IMR-90 (cell line): ENCODE results near the gene WARS2. TPM values are rescaled to one million over a fixed set of nuclear protein-coding genes. Genes with fewer than 3 reads are reported as not detected.

Experiments used
- ATAC-seq: fragments of 200-7000 bp; cut with Tn5 transposase; 2 replicates; pipeline ENCODE4 v1.9.1; 2020; ENCODE audit warnings: low read depth, mild to moderate bottlenecking, moderate library complexity
- BruUV-seq: library from RNA; stranded (reverse); fragments of 400-500 nt; replicated peaks from 2 replicates; lab custom pipeline; 2021; lab: Mats Ljungman, UMichigan
- CTCF ChIA-PET: fragments of 300-600 bp; formaldehyde crosslinking; extraction: SDS; loops from one replicate; lab custom pipeline; 2021; ENCODE audit warnings: antibody characterized with exemption; lab: Yijun Ruan, JAX
- POLR2A ChIA-PET: fragments of 300-600 bp; sonication (Branson Sonifier 250); formaldehyde crosslinking; loops from one replicate; lab custom pipeline; 2022; ENCODE audit warnings: antibody characterized with exemption; ENCODE audit not compliant: unreplicated experiment; lab: Charles Lee
- DNase-seq: peaks from one replicate; pipeline ENCODE4 v3.0.0; 2013
- H2AFZ ChIP-seq: replicated peaks from 2 replicates; pipeline ENCODE3; 2013; ENCODE audit warnings: low read length, mild to moderate bottlenecking; ENCODE audit not compliant: poor library complexity
- H2AK5ac ChIP-seq: 2 replicates; pipeline ENCODE4 v1.6.1; 2013; ENCODE audit warnings: low read depth, low read length, inconsistent platforms
- H2AK9ac ChIP-seq: replicated peaks from 2 replicates; pipeline ENCODE3; 2013; ENCODE audit warnings: mild to moderate bottlenecking, low read depth, low read length, moderate library complexity; ENCODE audit not compliant: poor library complexity
- H2BK120ac ChIP-seq: 2 replicates; pipeline ENCODE4 v1.6.1; 2013; ENCODE audit warnings: low read depth, low read length, inconsistent platforms
- H2BK15ac ChIP-seq: 3 replicates; pipeline ENCODE4 v1.6.1; 2013; ENCODE audit warnings: low read depth, low read length, inconsistent platforms
- H2BK20ac ChIP-seq: 2 replicates; pipeline ENCODE4 v1.6.1; 2013; ENCODE audit warnings: low read depth, mild to moderate bottlenecking, inconsistent platforms, low read length, moderate library complexity
- H2BK5ac ChIP-seq: 2 replicates; pipeline ENCODE4 v1.6.1; 2013; ENCODE audit warnings: mild to moderate bottlenecking, low read depth, low read length, inconsistent platforms; ENCODE audit not compliant: poor library complexity, severe bottlenecking
- H3K14ac ChIP-seq: replicated peaks from 2 replicates; pipeline ENCODE4 v1.6.1; 2013; ENCODE audit warnings: low read depth, low read length, inconsistent platforms
- H3K18ac ChIP-seq: 2 replicates; pipeline ENCODE4 v1.6.1; 2013; ENCODE audit warnings: low read depth, low read length, control low read depth
- H3K23ac ChIP-seq: 2 replicates; pipeline ENCODE4 v1.6.1; 2013; ENCODE audit warnings: low read depth, low read length, inconsistent platforms
- H3K27ac ChIP-seq: 2 replicates; pipeline ENCODE4 v1.5.1; 2013; ENCODE audit warnings: mild to moderate bottlenecking, control low read depth, low read length; ENCODE audit not compliant: insufficient read depth
- H3K27me3 ChIP-seq: 2 replicates; pipeline ENCODE4 v1.6.1; 2013; ENCODE audit warnings: low read length; ENCODE audit not compliant: control insufficient read depth, insufficient read depth
- H3K36me3 ChIP-seq: 2 replicates; pipeline ENCODE4 v1.6.1; 2013; ENCODE audit warnings: low read length, mixed read lengths; ENCODE audit not compliant: control insufficient read depth, insufficient read depth
- H3K4ac ChIP-seq: 2 replicates; pipeline ENCODE4 v1.6.1; 2013; ENCODE audit warnings: low read depth, low read length, inconsistent platforms
- H3K4me1 ChIP-seq: 2 replicates; pipeline ENCODE4 v1.6.1; 2013; ENCODE audit warnings: low read length, mixed read lengths; ENCODE audit not compliant: control insufficient read depth, insufficient read depth
- H3K4me2 ChIP-seq: 2 replicates; pipeline ENCODE4 v1.6.1; 2013; ENCODE audit warnings: low read depth, mild to moderate bottlenecking, control low read depth, low read length, moderate library complexity
- H3K4me3 ChIP-seq: 2 replicates; pipeline ENCODE4 v1.5.1; 2013; ENCODE audit warnings: low read depth, mild to moderate bottlenecking, control low read depth, low read length, moderate library complexity; ENCODE audit not compliant: insufficient read depth
- H3K56ac ChIP-seq: 2 replicates; pipeline ENCODE4 v1.6.1; 2013; ENCODE audit warnings: low read length, inconsistent platforms; ENCODE audit not compliant: insufficient read depth; ENCODE audit errors: extremely low read depth
- H3K79me1 ChIP-seq, 2 experiments: 2 replicates each; pipeline ENCODE4 v1.6.1; 2013; ENCODE audit warnings: low read length in 2 of 2, inconsistent platforms in 1 of 2, low read depth in 1 of 2
- H3K9ac ChIP-seq: 2 replicates; pipeline ENCODE4 v1.6.1; 2013; ENCODE audit warnings: low read depth, low read length, control low read depth
- H3K9me1 ChIP-seq: 2 replicates; pipeline ENCODE4 v1.6.1; 2013; ENCODE audit warnings: low read length, inconsistent platforms; ENCODE audit not compliant: insufficient read depth
- H3K9me3 ChIP-seq: 2 replicates; pipeline ENCODE4 v1.6.1; 2013; ENCODE audit warnings: low read length; ENCODE audit not compliant: control insufficient read depth, insufficient read depth
- H4K20me1 ChIP-seq: 2 replicates; pipeline ENCODE4 v1.6.1; 2013; ENCODE audit warnings: low read length, inconsistent platforms; ENCODE audit not compliant: insufficient read depth
- H4K5ac ChIP-seq: 2 replicates; pipeline ENCODE4 v1.6.1; 2013; ENCODE audit warnings: mild to moderate bottlenecking, low read depth, low read length, control low read depth
- H4K8ac ChIP-seq, 2 experiments: 2 replicates each; pipeline ENCODE4 v1.6.1; 2013; ENCODE audit warnings: low read depth in 2 of 2, low read length in 2 of 2, control low read depth in 1 of 2, inconsistent platforms in 1 of 2
- H4K91ac ChIP-seq: 2 replicates; pipeline ENCODE4 v1.6.1; 2013; ENCODE audit warnings: low read depth, low read length, inconsistent platforms; ENCODE audit not compliant: insufficient read depth
- CEBPB ChIP-seq: IDR thresholded peaks from 2 replicates; pipeline ENCODE4 v1.6.1; 2012; ENCODE audit warnings: low read depth, low read length, improper control_type of control experiment
- CHD1 ChIP-seq: IDR thresholded peaks from 2 replicates; pipeline ENCODE4 v1.6.1; 2012; ENCODE audit warnings: low read depth, low read length, improper control_type of control experiment
- FOS ChIP-seq: fragments of 150-350 bp; IDR thresholded peaks from 2 replicates; pipeline ENCODE4 v1.6.1; 2016; ENCODE audit warnings: low read depth, low read length
- MAZ ChIP-seq: IDR thresholded peaks from 2 replicates; pipeline ENCODE4 v1.6.1; 2012; ENCODE audit warnings: low read depth, mild to moderate bottlenecking, low read length, improper control_type of control experiment, moderate library complexity, borderline replicate concordance
- MXI1 ChIP-seq: IDR thresholded peaks from 2 replicates; pipeline ENCODE4 v1.6.1; 2012; ENCODE audit warnings: low read depth, mild to moderate bottlenecking, low read length, moderate library complexity, borderline replicate concordance
- NFE2L2 ChIP-seq: fragments of 150-350 bp; IDR thresholded peaks from 2 replicates; pipeline ENCODE4 v1.6.1; 2016; ENCODE audit warnings: low read depth, mild to moderate bottlenecking, low read length
- POLR2A ChIP-seq: IDR thresholded peaks from 2 replicates; pipeline ENCODE4 v1.6.1; 2012; ENCODE audit warnings: mild to moderate bottlenecking, low read depth, low read length
- RCOR1 ChIP-seq: IDR thresholded peaks from 2 replicates; pipeline ENCODE4 v1.6.1; 2012; ENCODE audit warnings: mild to moderate bottlenecking, low read length, improper control_type of control experiment; ENCODE audit not compliant: insufficient replicate concordance
- RFX5 ChIP-seq: IDR thresholded peaks from 2 replicates; pipeline ENCODE4 v1.8.0; 2012; ENCODE audit warnings: low read depth, mild to moderate bottlenecking, low read length, moderate library complexity
- SMC3 ChIP-seq: fragments of 150-350 bp; IDR thresholded peaks from 2 replicates; pipeline ENCODE4 v1.6.1; 2016; ENCODE audit warnings: low read depth, mild to moderate bottlenecking, antibody characterized with exemption, low read length, moderate library complexity
- dilution Hi-C: fragments of 300-500 bp; cut with HindIII; formaldehyde crosslinking; loops from one replicate; pipeline ENCODE4 v1.14.3; 2018; ENCODE audit warnings: low sequenced_read_pairs; ENCODE audit not compliant: unreplicated experiment
- in situ Hi-C: fragments of 300-500 bp; cut with MboI; formaldehyde crosslinking; loops from 3 replicates; pipeline ENCODE4 v1.14.3; 2019; ENCODE audit warnings: low sequenced_read_pairs, inconsistent platforms, mixed read lengths
- intact Hi-C: fragments of 100-400 bp; cut with micrococcal nuclease; formaldehyde crosslinking; loops from 2 replicates; pipeline ENCODE4 v1.10.0; 2022
- polyA plus RNA-seq, 3 experiments: library from polyadenylated mRNA; depleted of rRNA; stranded (reverse); fragments of >200 nt; gene quantifications; 2 replicates each; pipeline ENCODE4 v1.2.3, GENCODE V29; 2012; ENCODE audit warnings: low replicate concordance in 1 of 3
- total RNA-seq: library from RNA; depleted of rRNA; stranded (reverse); fragments of >200 nt; gene quantifications from 2 replicates; pipeline ENCODE4 v1.2.3, GENCODE V29; 2012
- TF ChIP-seq, protein P1 (sequence below): fragments of 150-350 bp; IDR thresholded peaks from 2 replicates; pipeline ENCODE4 v1.6.1; 2016; ENCODE audit warnings: low read depth, mild to moderate bottlenecking, low read length, moderate library complexity, borderline replicate concordance
- TF ChIP-seq, protein P2 (sequence below): conservative IDR thresholded peaks from 2 replicates; pipeline ENCODE4 v1.5.1; 2012; ENCODE audit warnings: mild to moderate bottlenecking, low read depth, low read length, improper control_type of control experiment
- TF ChIP-seq, protein P3 (sequence below): fragments of 150-350 bp; IDR thresholded peaks from 2 replicates; pipeline ENCODE4 v1.6.1; 2017; ENCODE audit warnings: mild to moderate bottlenecking, antibody characterized with exemption, low read length, low read depth

The WARS2 gene
- total and polyA plus RNA-seq, 2 of the 4 experiments (the other 2 are of a cell fraction) = 5.7 to 20.3 TPM

DNA sequence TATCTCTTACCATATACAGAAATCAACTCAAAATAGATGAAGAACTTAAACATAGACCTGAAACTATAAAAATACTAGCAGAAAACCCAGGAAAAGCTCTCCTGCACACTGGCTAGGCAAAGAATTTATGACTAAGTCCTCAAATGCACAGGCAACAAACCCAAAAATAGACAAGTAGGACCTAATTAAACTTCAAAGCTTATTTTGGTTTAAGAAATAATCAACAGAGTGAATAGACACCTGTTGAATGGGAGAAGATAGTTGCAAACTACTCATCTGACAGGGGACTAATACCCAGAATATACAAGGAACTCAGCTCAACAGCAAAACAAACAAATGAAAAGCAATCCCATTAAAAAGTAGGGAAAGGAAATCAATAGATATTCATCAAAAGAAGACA lies 40.7 kb downstream of the WARS2 start:
- intact Hi-C loops = no loop called here
- Histone ChIP-seq H4K91ac (no peak overlapping the region), H2AK9ac (no peak overlapping the region), H3K4ac (no peak overlapping the region), H2BK120ac (no peak overlapping the region), H3K18ac (no peak overlapping the region), H2BK15ac (no peak overlapping the region), H3K9me1 (no peaks in the 10 kb centered on the region), H3K79me1 (no peaks in the 10 kb centered on the region; a peak in 2 of 4 replicates), H3K9me3 (no peaks in the 10 kb centered on the region), H3K4me3 (no peak overlapping the region), H3K4me2 (no peak overlapping the region), H4K20me1 (no peaks in the 10 kb centered on the region), H4K5ac (no peak overlapping the region), H3K4me1 (no peaks in the 10 kb centered on the region), H3K36me3 (no peaks in the 10 kb centered on the region), H3K23ac (no peak overlapping the region), H2AK5ac (no peak overlapping the region), H3K56ac (no peak overlapping the region), H3K27ac (no peak overlapping the region), H2AFZ (no peak overlapping the region), H3K27me3 (no peaks in the 10 kb centered on the region), H4K8ac (no peak overlapping the region), H2BK20ac (no peak overlapping the region), H3K9ac (no peak overlapping the region), H3K14ac (no peak overlapping the region), H2BK5ac (no peak overlapping the region)
- DNase-seq (peak; percentile 10), ATAC-seq (no peak)
- POLR2A ChIA-PET = no interaction called here
- BruUV-seq = no TSS peak
- TF ChIP-seq, protein P1, sequence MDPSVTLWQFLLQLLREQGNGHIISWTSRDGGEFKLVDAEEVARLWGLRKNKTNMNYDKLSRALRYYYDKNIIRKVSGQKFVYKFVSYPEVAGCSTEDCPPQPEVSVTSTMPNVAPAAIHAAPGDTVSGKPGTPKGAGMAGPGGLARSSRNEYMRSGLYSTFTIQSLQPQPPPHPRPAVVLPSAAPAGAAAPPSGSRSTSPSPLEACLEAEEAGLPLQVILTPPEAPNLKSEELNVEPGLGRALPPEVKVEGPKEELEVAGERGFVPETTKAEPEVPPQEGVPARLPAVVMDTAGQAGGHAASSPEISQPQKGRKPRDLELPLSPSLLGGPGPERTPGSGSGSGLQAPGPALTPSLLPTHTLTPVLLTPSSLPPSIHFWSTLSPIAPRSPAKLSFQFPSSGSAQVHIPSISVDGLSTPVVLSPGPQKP = no peak
- no peak for TF ChIP-seq RFX5
- no peak for TF ChIP-seq NFE2L2
- TF ChIP-seq, protein P2, sequence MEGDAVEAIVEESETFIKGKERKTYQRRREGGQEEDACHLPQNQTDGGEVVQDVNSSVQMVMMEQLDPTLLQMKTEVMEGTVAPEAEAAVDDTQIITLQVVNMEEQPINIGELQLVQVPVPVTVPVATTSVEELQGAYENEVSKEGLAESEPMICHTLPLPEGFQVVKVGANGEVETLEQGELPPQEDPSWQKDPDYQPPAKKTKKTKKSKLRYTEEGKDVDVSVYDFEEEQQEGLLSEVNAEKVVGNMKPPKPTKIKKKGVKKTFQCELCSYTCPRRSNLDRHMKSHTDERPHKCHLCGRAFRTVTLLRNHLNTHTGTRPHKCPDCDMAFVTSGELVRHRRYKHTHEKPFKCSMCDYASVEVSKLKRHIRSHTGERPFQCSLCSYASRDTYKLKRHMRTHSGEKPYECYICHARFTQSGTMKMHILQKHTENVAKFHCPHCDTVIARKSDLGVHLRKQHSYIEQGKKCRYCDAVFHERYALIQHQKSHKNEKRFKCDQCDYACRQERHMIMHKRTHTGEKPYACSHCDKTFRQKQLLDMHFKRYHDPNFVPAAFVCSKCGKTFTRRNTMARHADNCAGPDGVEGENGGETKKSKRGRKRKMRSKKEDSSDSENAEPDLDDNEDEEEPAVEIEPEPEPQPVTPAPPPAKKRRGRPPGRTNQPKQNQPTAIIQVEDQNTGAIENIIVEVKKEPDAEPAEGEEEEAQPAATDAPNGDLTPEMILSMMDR = no peak
- no peak for TF ChIP-seq CHD1
- TF ChIP-seq FOS = no peak
- TF ChIP-seq, protein P3, sequence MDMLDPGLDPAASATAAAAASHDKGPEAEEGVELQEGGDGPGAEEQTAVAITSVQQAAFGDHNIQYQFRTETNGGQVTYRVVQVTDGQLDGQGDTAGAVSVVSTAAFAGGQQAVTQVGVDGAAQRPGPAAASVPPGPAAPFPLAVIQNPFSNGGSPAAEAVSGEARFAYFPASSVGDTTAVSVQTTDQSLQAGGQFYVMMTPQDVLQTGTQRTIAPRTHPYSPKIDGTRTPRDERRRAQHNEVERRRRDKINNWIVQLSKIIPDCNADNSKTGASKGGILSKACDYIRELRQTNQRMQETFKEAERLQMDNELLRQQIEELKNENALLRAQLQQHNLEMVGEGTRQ = no peak
- no peak for TF ChIP-seq MXI1
- no peak for TF ChIP-seq CEBPB
- TF ChIP-seq MAZ = no peak
- no peak for TF ChIP-seq POLR2A
- no peak for TF ChIP-seq RCOR1
- no peak for TF ChIP-seq SMC3
- dilution Hi-C loops = no loop called here
- CTCF ChIA-PET = no interaction called here
- in situ Hi-C loops = no loop called here
